ENCODE measurements around the gene UBTD2.

UBTD2 gene

DNA sequence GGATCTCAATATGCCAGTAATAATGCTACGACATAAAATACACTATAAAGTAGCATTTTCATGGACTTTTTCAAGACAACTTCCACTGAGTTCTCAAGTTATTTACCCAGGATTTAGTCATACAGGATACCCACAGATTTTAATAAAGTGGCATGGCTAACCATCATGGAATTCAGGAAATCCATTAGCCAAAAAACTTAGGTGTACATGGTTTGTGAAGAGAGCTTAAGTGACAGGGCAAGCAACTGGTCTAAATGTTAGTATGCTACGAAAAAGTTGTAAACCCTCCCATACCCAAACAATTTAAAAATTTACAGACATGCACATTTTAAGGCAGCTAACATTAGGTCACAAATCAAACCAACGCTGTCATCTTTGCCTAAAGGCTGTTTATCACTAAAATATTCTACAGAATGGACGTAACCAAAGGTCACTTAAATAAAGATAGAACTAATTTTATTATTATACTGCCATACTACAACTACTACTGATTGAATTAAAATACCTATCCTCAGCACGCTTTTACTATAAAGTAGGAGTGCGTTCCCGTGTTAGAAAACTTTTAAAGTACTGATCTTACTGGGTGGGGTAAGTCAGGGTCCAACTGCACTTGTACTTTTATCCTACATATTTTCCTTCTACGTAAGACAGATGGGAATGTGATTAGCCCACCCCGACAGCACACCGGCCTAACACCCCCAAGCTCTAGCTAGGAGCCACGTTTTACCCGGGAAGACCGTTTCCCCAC lies 1.1 kb downstream of the UBTD2 start:
- peak in 1 of 2 donors; percentile 36 for DNase-seq (ENCODE audit: low read depth in 2 of 2)
- peak overlapping the region; percentile 86 to 87 for H3K4me3 ChIP-seq (replicated peaks in 1 of 2; ENCODE audit: low read depth in 2 of 2, low read length in 2 of 2)
- no peak for TF ChIP-seq CTCF (IDR thresholded peaks at IDR 0.05; ENCODE audit: low read depth, low read length)

DNA sequence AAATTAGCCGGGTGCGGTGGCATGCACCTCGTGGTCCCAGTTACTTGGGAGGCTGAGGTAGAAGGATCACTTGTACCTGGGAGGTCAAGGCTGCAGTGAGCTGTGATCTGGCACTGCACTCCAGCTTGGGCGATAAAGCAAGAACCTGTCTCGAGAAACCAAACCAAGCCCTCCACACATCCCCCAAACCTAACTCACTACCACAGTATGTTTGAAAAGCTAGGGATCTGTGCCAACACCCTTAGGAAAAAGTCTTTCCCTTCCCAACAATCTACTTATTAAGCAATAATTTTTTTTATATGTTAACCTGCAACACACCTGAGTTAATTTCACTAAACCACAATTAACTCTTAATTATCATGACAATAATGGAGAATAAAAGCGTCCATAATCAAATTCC lies 2.2 kb downstream of the UBTD2 start:
- TF ChIP-seq CTCF (IDR thresholded peaks at IDR 0.05; ENCODE audit: low read depth, low read length), result no peak
- DNase-seq (ENCODE audit: low read depth in 2 of 2), result no peak
- H3K4me3 ChIP-seq (replicated peaks in 1 of 2; ENCODE audit: low read depth in 2 of 2, low read length in 2 of 2), result peak overlapping the region in 1 of 2 donors; percentile 86

DNA sequence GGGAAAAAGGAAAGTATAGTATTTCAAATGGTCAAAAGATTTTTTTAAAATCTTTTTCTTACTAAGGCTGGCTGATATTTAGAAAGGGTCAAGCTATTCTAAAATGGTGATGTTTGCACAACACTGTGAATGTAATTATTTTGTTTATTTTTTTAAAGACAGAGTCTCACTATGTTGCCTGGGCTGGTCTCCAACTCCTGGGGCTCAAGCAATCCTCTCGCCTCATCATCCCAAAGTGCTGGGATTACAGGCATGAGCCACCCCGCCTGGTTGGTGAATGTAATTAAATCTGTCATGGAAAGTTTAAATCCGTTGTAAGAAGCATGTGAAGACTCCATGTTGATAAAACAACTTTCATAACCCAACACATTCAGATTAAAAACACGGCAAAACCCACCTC lies 2.6 kb downstream of the UBTD2 start:
- TF ChIP-seq CTCF (IDR thresholded peaks at IDR 0.05; ENCODE audit: low read depth, low read length), result no peak
- no peak overlapping the region for H3K4me3 ChIP-seq (replicated peaks in 1 of 2; ENCODE audit: low read depth in 2 of 2, low read length in 2 of 2)
- peak; percentile 44 to 45 for DNase-seq (ENCODE audit: low read depth in 2 of 2)

GRCh38 chr5:172280317-172280716 lies 3.2 kb downstream of the UBTD2 start:
- DNase-seq (ENCODE audit: low read depth in 2 of 2), result no peak
- H3K4me3 ChIP-seq (replicated peaks in 1 of 2; ENCODE audit: low read depth in 2 of 2, low read length in 2 of 2), result no peak overlapping the region
- no peak for TF ChIP-seq CTCF (IDR thresholded peaks at IDR 0.05; ENCODE audit: low read depth, low read length)

DNA sequence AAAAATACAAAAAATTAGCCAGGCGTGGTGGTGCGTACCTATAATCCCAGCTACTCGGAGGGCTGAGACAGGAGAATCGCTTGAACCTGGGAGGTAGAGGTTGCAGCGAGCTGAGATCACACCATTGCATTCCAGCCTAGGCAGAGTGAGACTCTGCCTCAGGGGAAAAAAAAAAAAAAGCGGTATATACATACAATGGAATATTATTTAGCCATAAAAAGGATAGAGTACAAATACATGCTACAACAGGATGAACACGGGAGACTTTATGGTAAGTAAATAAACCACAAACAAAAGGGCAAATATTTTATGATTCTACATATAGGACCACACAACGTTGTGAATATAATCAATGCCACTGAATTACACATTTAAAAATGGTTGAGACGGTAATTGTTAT lies 5.2 kb downstream of the UBTD2 start:
- no peak for TF ChIP-seq CTCF (IDR thresholded peaks at IDR 0.05; ENCODE audit: low read depth, low read length)
- no peak for DNase-seq (ENCODE audit: low read depth in 2 of 2)
- H3K4me3 ChIP-seq (replicated peaks in 1 of 2; ENCODE audit: low read depth in 2 of 2, low read length in 2 of 2), result no peak overlapping the region

GRCh38 chr5:172276214-172276613 lies 7.3 kb downstream of the UBTD2 start:
- DNase-seq (ENCODE audit: low read depth in 2 of 2), result peak; percentile 27 to 81
- H3K4me3 ChIP-seq (replicated peaks in 1 of 2; ENCODE audit: low read depth in 2 of 2, low read length in 2 of 2), result no peak overlapping the region
- TF ChIP-seq CTCF (IDR thresholded peaks at IDR 0.05; ENCODE audit: low read depth, low read length), result no peak

Data from cardiac fibroblast (primary cell).